ENCODE results near the gene ADO. TPM values are rescaled to one million over a fixed set of nuclear protein-coding genes. Genes with fewer than 3 reads are reported as not detected.

Gene ADO
- total and polyA plus RNA-seq, 2 of the 4 experiments (the other 2 are of a cell fraction), result 8.0 to 8.1 TPM

- no peak overlapping the region for H3K27ac ChIP-seq (ENCODE audit: insufficient read depth, low read length)
These were observed 49.6 kb upstream of the ADO start for GRCh38 chr10:62754963-62755362.

More at GRCh38 chr10:62754963-62755362, 49.6 kb upstream of the ADO start:
- Histone ChIP-seq H3K36me3 (ENCODE audit: control insufficient read depth, insufficient read depth, low read length) (no peaks in the 10 kb centered on the region), H3K27me3 (ENCODE audit: control insufficient read depth, insufficient read depth, low read length) (peaks cover 10% of the 10 kb centered on the region), H2AFZ (replicated peaks; ENCODE audit: low read length, poor library complexity) (no peak overlapping the region), H3K4ac (ENCODE audit: low read depth, low read length) (no peak overlapping the region), H2BK120ac (ENCODE audit: low read depth, low read length) (no peak overlapping the region), H3K56ac (ENCODE audit: extremely low read depth, insufficient read depth, low read length) (no peak overlapping the region), H2BK20ac (ENCODE audit: low read depth, low read length) (no peak overlapping the region), H3K9me1 (ENCODE audit: insufficient read depth, low read length) (no peaks in the 10 kb centered on the region; the same call in 1 of the 2 replicates), H3K4me1 (ENCODE audit: control insufficient read depth, insufficient read depth, low read length) (no peaks in the 10 kb centered on the region), H3K14ac (replicated peaks; ENCODE audit: low read depth, low read length) (no peak overlapping the region), H4K5ac (ENCODE audit: low read depth, low read length) (no peak overlapping the region), H3K9me3 (ENCODE audit: control insufficient read depth, insufficient read depth, low read length) (no peaks in the 10 kb centered on the region), H3K4me2 (ENCODE audit: low read depth, low read length) (no peak overlapping the region), H4K91ac (ENCODE audit: insufficient read depth, low read depth, low read length) (no peak overlapping the region), H3K4me3 (ENCODE audit: insufficient read depth, low read depth, low read length) (no peak overlapping the region), H4K8ac (ENCODE audit: low read depth in 2 of 2, low read length in 2 of 2) (no peak overlapping the region), H2AK5ac (ENCODE audit: low read depth, low read length) (no peak overlapping the region), H2BK15ac (ENCODE audit: low read depth, low read length) (no peak overlapping the region), H3K9ac (ENCODE audit: low read depth, low read length) (no peak overlapping the region), H3K23ac (ENCODE audit: low read depth, low read length) (no peak overlapping the region), H2BK5ac (ENCODE audit: low read depth, low read length, poor library complexity, severe bottlenecking) (no peak overlapping the region), H4K20me1 (ENCODE audit: insufficient read depth, low read length) (no peaks in the 10 kb centered on the region), H3K18ac (ENCODE audit: low read depth, low read length) (no peak overlapping the region), H3K79me1 (ENCODE audit: low read depth in 1 of 2, low read length in 2 of 2) (no peaks in the 10 kb centered on the region), H2AK9ac (replicated peaks; ENCODE audit: low read depth, low read length, poor library complexity) (no peak overlapping the region)
- CTCF ChIA-PET, result no interaction called here
- intact Hi-C loops (cut with micrococcal nuclease) (no loop called here), in situ Hi-C loops (cut with MboI; ENCODE audit: low sequenced_read_pairs) (no loop called here), dilution Hi-C loops (cut with HindIII; ENCODE audit: low sequenced_read_pairs, unreplicated experiment) (no loop called here)
- TF ChIP-seq CTCF (conservative IDR thresholded peaks at IDR 0.05; ENCODE audit: low read depth, low read length), result no peak
- TF ChIP-seq SMC3 (IDR thresholded peaks at IDR 0.05; ENCODE audit: low read depth, low read length), result no peak
- TF ChIP-seq MAFK (IDR thresholded peaks at IDR 0.05; ENCODE audit: low read depth, low read length), result no peak
- TF ChIP-seq NFE2L2 (IDR thresholded peaks at IDR 0.05; ENCODE audit: low read depth, low read length), result no peak
- TF ChIP-seq RCOR1 (IDR thresholded peaks at IDR 0.05; ENCODE audit: insufficient replicate concordance, low read length), result no peak
- no peak for TF ChIP-seq BHLHE40 (IDR thresholded peaks at IDR 0.05; ENCODE audit: low read depth, low read length)
- no peak for TF ChIP-seq CHD1 (IDR thresholded peaks at IDR 0.05; ENCODE audit: low read depth, low read length)
- TF ChIP-seq ELK1 (IDR thresholded peaks at IDR 0.05; ENCODE audit: borderline replicate concordance, low read depth, low read length), result no peak
- no peak for TF ChIP-seq RFX5 (IDR thresholded peaks at IDR 0.05; ENCODE audit: low read depth, low read length)
- TF ChIP-seq RAD21 (IDR thresholded peaks at IDR 0.05; ENCODE audit: low read length), result no peak
- TF ChIP-seq MAZ (IDR thresholded peaks at IDR 0.05; ENCODE audit: borderline replicate concordance, low read depth, low read length), result no peak
- TF ChIP-seq USF2 (IDR thresholded peaks at IDR 0.05; ENCODE audit: low read depth, low read length), result no peak
- TF ChIP-seq FOS (IDR thresholded peaks at IDR 0.05; ENCODE audit: low read depth, low read length), result no peak
- no peak for TF ChIP-seq CEBPB (IDR thresholded peaks at IDR 0.05; ENCODE audit: low read depth, low read length)
- TF ChIP-seq POLR2A (IDR thresholded peaks at IDR 0.05; ENCODE audit: low read depth, low read length), result no peak
- no peak for TF ChIP-seq MXI1 (IDR thresholded peaks at IDR 0.05; ENCODE audit: borderline replicate concordance, low read depth, low read length)
- ATAC-seq (ENCODE audit: low read depth) (no peak), DNase-seq (no peak)
- POLR2A ChIA-PET (ENCODE audit: unreplicated experiment), result no interaction called here
- BruUV-seq (replicated peaks), result no TSS peak
- 69 to 100% methylated on average over 1 of the region's 1 CpG for WGBS, 2 experiments (ENCODE audit: extremely low coverage in 2 of 2, insufficient read length in 1 of 2)

All from IMR-90 (cell line).